HG02642 (cell line): ENCODE data around the gene IGFLR1.

Source experiments
- ATAC-seq: cut with Tn5 transposase; IDR thresholded peaks from one replicate; pipeline ENCODE4 v1.9.1; 2021; ENCODE audit warnings: mild to moderate bottlenecking; ENCODE audit not compliant: unreplicated experiment, poor library complexity

IGFLR1 gene

DNA sequence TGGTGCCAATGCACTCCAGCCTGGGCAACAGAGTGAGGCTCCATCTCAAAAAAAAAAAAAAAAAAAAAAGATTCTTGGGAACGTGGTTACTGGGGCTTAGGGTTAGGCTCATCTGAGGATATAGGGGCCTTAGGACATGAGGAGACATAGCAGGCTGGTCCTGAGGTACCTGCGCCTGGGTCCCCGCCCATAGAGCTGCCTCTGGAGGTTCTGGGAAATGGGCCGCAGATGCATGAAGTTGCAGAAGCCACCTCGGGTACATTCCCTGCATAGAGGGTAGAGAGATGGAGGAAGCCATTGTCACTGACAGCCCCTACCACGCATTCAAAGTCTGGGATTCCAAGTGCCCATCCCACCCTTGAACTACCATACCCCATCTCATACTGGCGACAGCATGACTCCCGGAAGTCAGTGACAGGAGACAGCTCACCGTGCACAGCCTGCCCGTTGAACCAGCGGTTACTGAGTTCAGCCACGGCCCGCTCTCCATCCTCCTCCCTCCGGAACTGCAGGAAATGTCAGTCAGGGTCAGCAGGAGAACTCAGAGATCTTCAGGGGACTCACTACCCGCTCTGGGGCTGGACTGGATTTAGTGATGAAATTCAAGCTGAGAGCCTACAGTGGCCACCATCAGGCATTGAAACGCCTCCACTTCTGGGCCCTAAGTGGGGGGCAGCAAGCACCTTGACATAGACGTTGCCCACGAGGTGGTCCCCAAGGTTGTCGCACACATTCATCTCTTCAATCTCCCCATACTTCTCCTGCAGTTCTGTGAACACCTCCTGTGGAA is 1.6 kb upstream of the IGFLR1 start:
- ATAC-seq = no peak

DNA sequence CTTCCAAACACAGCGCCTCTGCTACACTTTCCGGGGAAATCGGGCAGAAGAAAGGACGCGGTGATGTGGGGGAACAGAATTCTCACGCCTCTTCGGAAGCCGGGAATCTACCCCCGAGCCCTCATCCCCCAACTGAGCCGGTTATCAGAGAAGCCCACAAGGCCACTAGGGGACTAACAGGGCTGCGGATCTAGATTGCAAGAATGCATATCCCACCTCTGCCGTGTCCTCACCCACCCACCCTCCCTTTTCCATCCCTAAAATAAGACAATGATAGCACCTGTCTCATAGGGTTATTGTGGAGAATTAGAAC is 1.1 kb downstream of the IGFLR1 start:
- ATAC-seq = no peak

DNA sequence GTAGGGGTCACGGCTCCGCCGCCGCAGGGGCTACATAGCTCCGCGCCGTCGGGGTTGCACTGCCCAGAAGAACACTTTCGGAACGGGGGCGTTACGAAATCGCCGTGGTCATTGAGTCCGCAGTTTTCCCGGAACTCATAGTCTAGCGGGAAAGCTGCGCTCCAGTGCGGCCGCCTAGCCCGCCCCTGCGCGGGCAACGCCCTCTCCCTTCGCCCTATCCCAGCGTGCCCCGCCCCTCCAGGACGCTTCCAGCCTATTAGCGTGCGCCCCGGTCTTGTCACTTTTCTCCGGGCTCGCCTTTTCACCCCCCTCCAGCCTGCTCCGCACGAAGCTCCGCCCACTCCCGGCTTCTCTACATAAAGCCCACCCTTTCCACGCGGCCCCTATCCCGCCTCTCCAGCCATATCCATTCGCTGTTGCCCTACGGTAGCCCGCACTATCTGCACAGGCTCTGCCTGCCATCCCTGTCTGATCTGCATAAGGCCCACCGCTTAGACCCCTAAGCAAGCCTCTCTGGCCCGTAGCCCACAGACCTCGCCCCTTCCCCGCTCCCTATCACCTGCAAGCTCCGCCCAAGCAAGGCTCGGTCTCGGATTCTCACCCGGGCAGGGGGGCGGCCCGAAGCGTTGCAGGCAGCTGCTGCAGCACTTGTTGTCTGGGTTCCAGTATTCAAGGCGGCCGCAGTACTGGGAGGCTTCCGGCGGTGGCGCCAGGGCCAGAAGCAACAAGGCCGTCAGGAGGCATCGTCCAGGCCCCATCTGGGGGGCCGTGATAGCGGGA is 1.6 kb downstream of the IGFLR1 start:
- ATAC-seq = peak; percentile 62

DNA sequence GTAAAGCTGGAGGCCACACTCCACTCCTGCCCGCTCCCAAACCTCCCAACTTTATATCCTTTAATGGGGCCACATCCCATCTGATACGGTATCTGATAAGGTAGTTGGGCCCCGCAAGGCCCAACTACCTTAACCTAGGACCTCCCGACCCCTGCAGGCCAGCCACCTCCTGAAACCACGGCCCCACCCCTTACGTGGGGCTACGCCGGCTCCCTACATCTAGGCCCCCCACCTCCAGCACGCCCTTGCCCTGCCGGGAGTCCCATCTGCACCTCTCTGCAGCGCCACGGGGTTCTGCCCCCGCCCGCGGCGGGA is 2.2 kb downstream of the IGFLR1 start:
- ATAC-seq = no peak

DNA sequence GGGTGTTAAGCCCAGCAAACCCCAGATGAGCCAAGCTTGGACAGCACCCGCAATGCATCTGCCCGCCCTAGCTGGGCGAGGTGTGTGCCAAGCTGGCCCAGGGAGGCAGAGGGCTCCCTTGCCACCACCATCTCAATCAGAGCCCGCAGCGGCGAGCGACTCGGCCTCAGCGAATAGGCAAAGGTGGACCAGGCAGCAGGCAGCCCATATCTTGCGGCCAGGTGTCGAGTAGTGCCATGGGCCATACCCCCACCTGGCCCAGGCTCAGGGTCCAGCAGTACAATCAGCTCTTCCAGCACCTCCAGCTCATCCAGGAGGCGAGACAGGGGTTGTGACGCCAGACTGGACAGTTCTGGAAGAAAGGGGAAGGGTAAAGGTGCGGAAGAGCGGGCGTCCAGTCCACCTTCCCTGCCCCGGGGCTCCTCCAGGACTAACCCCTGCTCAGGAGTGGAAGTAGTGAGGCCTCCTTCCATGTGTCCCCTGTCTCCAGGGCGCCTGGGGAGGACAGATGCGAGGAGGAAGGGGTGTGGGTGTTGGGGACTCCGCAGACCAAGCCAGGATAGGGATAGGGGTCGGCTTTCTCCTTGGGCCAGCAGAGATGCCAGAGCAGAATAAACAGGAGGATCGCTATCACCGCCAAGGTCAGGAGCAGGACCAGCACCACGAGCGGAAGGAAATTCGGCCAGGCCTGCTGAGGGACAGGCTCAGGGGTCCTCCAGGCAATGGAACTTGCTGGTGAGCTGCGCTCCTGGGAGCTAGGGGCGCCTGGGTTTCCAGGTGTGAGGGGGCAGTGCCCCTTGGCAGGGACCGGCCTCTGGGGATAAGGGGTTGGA is 2.8 kb downstream of the IGFLR1 start:
- ATAC-seq = no peak

DNA sequence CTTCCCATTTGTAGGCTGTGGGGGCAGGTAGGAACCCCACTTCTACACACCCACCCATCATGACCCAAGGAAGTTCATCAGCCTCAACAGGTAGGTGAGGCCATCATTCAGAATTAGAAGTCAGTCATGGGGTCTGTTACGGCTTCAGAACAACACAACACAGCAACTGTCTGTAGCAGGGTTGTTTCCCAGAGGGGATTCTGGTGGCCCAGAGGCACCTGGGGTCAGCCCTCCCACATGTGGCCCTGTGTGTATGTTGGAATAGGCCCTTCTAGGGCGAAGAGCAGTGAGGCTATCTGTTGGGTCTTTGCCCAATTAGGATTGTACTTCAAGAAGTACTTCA is 3.4 kb downstream of the IGFLR1 start:
- no peak for ATAC-seq

DNA sequence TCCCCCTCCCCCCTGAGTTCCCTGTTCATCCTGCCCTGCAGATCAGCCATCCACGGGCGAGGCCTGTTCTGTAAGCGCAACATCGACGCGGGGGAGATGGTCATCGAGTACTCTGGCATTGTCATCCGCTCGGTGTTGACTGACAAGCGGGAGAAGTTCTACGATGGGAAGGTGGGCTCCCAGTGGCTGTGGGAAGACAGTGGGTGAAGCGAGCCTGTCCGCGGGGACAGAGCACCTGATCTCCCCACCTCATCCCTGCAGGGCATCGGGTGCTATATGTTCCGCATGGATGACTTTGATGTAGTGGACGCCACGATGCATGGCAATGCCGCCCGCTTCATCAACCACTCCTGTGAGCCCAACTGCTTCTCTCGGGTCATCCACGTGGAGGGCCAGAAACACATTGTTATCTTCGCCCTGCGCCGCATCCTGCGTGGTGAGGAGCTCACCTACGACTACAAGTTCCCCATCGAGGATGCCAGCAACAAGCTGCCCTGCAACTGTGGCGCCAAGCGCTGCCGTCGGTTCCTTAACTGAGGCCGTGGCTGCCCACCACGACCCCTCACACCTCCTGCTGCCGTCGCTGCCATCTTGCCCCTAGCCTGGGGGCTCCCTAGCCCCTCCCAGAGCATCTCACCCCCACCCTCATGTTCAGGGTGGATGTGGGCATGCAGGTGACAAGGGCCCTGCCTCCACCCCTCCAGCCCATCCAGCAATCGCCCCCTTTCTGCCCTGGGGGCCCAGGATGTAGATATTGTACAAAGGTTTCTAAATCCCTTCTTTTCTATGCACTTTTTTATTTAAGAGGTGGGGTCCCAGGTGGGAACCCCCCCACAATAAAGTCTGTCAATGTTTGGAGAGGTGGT is 4.0 kb downstream of the IGFLR1 start:
- ATAC-seq = no peak

DNA sequence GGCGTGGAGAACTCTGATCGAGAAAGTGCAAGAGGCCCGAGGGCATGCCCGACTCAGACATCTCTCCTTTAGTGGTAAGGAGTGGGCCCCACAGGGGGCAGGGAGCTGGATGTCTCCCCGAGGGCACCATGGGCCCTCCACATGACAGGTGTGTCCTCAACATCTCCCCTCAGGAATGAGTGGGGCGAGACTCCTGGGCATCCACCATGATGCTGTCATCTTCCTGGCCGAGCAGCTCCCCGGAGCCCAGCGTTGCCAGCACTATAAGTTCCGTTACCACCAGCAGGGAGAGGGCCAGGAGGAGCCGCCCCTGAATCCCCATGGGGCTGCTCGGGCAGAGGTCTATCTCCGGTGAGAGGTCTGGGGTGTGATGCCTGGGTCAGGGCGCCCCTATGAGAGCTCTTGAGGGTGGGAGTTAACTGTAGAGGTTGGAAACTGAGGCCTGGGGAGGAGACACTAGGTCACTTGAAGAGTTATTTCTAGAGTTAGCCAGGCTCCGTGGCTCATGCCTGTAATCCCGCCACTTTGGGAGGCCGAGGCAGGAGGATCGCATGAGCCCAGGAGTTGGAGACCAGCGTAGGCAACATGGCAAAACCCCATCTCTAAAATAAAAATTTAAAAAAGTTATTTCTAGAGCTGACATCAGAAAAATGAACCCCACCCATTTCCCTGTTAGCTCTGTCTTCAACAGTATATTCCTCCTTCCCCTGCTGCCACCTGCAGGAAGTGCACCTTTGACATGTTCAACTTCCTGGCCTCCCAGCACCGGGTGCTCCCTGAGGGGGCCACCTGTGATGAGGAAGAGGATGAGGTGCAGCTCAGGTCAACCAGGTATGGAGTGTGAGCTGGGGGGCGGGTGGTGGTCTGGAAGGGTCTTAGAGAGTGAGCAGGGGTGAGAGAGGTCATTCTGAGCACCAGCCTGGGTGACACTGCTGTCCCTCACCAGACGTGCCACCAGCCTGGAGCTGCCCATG is 5.1 kb downstream of the IGFLR1 start:
- ATAC-seq = no peak

DNA sequence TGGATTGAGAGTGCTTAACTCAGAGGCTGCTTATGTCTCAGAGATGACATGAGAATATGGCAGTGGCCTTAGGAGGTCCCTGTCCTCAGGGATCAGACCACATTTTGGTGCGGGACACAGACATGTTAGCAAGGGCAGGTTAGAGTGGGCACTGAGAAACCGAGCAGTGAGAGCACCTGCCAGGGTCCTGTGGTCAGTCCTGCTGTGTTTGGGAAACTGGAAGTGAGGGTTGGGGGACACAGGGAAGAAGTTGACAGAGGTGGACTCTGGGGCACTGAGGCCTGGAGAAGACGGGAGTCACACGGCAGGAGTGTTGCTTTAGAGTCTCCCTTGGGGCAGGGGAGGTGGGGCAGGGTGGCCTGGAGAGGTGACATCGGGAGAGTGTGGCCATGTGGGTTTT is 7.4 kb downstream of the IGFLR1 start:
- no peak for ATAC-seq

DNA sequence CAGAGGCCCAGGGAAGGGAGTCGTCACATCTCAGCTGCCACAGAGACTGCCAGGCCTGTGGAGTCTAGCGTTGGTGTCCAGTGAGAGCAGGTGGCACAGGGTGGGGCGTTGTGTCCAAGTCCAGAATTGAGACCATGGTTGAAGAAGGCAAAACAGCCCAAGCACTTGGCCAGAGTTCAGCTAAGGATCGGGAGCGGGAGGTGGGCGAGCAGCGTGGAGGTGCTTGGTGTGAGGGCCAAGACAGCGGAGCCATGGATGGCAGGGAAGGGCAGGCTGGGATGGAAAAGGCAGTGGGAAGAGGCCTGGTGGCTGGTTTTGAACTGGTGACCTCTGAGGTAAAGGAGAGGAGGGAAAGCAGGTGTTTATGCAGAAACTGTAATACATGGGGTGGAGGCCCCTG is 8.0 kb downstream of the IGFLR1 start:
- no peak for ATAC-seq

DNA sequence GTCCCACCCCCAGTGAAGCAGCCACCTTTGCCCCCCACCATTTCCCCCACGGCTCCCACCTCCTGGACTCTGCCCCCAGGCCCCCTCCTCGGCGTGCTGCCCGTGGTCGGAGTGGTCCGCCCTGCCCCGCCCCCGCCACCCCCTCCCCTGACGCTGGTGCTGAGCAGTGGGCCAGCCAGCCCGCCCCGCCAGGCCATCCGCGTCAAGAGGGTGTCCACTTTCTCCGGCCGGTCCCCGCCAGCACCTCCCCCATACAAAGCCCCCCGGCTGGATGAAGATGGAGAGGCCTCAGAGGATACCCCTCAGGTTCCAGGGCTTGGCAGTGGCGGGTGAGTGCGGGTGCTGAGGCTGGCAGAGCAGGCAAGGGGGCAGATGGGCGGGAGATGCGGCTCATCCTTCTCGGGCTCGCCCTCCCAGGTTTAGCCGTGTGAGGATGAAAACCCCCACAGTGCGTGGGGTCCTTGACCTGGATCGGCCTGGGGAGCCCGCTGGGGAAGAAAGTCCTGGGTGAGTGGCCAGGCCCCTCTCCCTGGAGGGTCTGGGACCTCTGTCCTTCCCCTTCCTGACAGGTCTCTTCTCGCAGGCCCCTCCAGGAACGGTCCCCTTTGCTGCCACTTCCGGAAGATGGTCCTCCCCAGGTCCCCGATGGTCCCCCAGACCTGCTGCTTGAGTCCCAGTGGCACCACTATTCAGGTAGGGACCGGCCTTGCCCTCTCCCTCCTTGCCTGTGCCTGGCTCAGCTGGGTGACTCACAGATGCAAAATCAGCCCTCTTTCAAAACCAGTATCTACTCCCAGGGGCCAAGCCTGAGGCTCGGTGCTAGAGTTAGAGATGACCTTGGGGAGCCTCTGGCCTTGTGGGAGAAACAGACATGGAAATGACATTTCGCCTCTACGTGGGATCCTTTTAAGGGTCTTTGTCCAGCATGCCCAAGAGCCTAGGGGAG is 8.8 kb downstream of the IGFLR1 start:
- no peak for ATAC-seq

DNA sequence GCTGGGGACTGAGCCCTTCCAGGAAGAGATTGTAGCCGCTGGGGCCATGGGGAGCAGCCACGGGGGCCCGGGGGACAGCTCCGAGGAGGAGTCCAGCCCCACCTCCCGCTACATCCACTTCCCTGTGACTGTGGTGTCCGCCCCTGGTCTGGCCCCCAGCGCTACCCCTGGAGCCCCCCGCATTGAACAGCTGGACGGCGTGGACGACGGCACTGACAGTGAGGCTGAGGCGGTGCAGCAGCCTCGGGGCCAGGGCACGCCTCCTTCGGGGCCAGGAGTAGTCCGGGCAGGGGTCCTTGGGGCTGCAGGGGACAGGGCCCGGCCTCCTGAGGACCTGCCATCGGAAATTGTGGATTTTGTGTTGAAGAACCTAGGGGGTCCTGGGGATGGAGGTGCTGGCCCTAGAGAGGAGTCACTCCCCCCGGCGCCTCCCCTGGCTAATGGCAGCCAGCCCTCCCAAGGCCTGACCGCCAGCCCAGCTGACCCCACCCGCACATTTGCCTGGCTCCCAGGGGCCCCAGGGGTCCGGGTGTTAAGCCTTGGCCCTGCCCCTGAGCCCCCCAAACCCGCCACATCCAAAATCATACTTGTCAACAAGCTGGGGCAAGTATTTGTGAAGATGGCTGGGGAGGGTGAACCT is 9.6 kb downstream of the IGFLR1 start:
- no peak for ATAC-seq

DNA sequence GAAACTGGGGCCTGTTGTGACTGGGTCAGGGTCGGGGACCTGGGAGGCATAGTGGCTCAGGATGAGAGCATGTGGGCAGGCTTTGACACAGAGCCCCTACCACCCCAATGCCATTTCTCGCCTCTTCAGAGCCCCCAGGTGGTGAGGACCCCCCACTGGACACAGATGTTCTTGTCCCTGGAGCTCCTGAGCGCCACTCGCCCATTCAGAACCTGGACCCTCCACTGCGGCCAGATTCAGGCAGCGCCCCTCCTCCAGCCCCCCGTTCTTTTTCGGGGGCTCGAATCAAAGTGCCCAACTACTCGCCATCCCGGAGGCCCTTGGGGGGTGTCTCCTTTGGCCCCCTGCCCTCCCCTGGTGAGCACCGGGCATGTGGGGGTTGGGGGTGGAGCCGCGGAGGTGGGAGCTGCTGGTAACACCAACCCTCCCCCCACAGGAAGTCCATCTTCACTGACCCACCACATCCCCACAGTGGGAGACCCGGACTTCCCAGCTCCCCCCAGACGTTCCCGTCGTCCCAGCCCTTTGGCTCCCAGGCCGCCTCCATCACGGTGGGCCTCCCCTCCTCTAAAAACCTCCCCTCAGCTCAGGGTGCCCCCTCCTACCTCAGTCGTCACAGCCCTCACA is 10.4 kb downstream of the IGFLR1 start:
- no peak for ATAC-seq

DNA sequence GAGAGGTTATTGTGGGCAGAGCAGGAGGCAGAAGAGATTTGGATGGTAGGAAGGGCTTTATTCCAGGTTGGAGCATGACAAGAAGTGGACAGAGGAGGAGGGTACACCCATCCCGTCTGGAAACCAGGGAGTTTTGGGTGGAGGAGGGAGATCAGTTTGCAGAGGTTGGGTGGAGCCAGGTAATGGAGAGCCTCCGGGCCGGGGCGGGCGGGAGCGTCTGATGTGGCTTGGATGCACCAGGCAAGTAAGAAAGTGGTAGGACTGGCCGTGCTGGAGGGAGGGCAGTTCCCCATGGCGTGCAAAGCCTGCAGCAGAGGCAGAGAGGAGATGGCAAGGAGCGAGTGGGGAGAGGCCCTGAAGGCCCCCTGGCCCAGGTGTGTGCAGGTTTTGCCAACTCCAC is 10.9 kb downstream of the IGFLR1 start:
- ATAC-seq = no peak

DNA sequence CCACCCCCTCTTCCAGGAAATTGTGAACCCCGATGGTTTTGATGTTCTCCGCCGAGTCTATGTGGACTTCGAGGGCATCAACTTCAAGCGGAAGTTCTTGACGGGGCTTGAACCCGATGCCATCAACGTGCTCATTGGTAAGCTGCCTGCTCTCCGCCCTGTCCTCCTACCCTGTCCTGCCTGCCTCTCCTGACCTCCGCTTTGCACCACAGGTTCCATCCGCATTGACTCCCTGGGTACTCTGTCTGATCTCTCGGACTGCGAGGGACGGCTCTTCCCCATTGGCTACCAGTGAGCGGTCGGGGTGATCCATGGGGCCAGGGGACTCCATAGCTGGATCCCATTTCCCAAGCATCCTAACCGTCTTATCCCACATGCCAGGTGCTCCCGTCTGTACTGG is 11.9 kb downstream of the IGFLR1 start:
- no peak for ATAC-seq

DNA sequence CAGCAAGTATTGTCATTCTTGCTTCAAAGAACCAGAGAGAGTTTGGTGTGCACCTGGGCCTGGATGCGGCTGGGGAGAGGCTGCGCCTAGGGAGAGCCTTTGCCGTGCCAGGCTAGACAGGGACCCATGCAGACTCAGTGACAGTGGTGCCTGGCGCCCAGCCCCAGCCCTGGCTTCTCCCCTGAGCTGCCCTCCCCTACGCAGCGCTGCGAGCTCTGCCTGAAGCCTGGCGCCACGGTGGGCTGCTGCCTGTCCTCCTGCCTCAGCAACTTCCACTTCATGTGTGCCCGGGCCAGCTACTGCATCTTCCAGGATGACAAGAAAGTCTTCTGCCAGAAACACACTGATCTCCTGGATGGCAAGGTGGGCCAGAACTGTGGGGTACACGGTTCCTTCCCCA is 12.5 kb downstream of the IGFLR1 start:
- no peak for ATAC-seq

DNA sequence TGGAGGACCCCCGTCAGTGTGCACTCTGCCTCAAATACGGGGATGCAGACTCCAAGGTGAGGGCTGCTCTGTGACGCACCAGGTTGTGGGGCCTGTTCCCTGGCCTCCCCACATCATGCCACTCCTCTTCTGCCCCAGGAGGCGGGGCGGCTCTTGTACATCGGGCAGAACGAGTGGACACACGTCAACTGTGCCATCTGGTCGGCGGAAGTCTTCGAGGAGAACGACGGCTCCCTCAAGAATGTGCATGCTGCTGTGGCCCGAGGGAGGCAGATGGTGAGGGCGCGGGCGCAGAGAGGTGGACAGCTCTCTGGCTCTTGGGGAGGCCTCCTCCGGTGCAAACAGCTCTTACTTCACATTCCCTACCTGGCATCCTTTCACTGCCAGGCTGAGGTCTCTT is 13.2 kb downstream of the IGFLR1 start:
- ATAC-seq = no peak
